AML-193 (cell line): ENCODE measurements around the gene MGAT5.

Source experiments
- DNase-seq, 2 experiments: peaks; one replicate each; lab custom pipeline; 2025; lab: John Stamatoyannopoulos, UW

MGAT5 gene, protein sequence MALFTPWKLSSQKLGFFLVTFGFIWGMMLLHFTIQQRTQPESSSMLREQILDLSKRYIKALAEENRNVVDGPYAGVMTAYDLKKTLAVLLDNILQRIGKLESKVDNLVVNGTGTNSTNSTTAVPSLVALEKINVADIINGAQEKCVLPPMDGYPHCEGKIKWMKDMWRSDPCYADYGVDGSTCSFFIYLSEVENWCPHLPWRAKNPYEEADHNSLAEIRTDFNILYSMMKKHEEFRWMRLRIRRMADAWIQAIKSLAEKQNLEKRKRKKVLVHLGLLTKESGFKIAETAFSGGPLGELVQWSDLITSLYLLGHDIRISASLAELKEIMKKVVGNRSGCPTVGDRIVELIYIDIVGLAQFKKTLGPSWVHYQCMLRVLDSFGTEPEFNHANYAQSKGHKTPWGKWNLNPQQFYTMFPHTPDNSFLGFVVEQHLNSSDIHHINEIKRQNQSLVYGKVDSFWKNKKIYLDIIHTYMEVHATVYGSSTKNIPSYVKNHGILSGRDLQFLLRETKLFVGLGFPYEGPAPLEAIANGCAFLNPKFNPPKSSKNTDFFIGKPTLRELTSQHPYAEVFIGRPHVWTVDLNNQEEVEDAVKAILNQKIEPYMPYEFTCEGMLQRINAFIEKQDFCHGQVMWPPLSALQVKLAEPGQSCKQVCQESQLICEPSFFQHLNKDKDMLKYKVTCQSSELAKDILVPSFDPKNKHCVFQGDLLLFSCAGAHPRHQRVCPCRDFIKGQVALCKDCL

DNA sequence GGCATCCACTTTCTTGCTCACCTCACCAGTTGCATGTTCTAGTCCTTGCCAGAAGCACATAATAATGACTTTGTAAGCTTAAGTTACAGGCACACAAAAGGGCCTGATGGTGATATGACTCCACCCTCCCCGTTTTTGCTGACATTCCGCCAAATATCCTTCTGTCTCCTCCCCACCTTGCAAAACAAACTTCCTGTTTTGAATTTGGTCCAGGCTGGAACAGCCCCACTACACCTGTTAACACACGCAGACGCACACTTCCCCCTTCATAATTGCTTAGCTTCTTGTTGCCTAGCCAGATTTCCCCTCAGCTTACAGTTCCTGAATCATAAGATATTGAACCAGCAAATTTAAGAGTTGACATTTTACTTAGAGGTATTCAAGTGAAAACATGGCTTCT, at the start of gene MGAT5:
Gene MGAT5 (plus strand): TSS at position 269 of the 400 bp plus-strand sequence. CDS start 332 bp downstream, outside the sequence.
- no peak for DNase-seq

DNA sequence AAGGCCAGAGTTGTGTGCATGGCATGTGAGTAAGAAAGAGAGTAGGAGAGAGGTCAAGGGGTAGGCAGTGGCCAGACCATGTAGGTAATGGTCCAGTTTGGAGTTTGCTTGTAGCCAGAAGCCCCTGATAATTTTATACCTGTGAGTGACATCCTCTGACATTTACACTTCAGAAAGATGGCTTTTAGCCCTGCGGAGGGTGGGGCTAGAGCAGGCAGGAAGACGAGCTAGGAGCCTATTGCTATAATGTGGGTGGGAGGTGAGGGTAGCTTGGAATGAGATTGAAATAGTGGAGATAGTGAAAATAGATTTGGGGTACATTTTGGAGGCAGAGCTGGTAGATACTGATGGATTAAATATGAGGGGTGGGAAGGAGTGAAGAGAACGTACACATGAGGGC, 48.8 kb upstream of the MGAT5 start:
- DNase-seq: no peak

DNA sequence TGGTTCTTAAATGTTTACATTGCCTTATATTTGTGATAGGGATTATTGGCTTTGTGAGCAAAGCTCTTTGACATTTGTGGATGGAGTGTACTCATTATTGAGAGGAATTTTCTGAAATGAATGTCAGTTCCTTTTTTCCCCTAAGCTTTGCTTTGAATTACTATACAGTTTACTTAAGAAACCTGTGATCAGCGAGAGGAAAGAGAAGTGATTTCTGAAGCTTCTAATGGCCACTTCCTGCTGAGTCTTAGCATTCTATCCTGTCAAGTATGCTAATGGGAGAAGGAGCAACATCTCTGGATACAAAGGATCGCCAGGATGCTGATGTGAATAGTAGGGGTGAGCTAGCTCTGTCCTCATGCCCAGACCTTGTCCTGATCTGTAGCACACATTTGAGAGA, 47.8 kb upstream of the MGAT5 start:
- peak; percentile 40 to 42 for DNase-seq

DNA sequence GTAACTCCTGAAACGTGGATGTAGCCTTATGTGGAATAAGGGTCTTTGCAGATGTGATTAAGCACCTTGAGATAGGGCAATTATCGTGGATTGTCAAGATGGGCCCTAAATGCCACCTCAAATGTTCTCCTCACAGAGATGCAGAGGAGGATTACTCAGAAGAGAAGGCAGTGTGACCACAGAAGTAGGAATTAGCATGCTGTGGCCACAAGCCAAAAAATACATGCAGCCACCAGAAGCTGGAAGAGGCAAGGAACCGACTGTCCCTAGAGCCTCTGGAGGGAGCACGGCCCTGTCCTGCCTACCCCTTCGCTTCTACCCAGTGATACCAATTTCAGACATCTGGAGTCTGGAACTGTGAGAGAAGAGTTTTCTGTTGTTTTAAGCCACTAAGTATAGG, 47.3 kb upstream of the MGAT5 start:
- no peak for DNase-seq

DNA sequence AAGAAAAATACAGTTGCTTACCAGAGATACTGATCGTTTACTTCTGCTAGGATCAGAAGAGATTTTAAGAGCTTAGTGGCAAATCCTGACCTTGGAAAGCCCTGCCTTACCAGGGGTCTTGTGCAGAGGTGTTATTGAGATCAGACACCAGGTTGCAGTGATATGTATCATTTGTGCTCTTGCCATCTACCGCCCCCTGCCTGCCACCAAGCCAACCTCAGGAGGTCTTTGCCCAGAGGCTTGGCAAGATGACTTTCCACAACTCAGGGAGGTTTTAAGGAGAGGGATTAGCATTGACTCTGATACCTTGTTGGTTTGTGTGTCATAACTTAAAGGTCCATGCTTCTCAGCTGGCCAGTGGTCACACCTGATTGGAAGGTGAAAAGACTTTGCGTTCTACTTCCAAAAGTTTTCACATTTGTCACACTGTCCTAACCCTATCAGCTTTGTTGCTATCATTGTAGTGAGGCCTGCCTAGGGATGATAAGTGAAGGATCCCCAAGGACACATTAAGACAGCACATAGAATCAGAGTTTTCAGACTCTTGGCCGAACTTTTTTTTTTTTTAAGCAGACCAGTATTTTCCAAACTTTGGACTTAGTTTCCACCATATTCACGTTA, 46.2 kb upstream of the MGAT5 start:
- DNase-seq: peak; percentile 50 to 58

GRCh38 chr2:134208825-134209224, 45.0 kb upstream of the MGAT5 start:
- DNase-seq: peak; percentile 36 to 59

DNA sequence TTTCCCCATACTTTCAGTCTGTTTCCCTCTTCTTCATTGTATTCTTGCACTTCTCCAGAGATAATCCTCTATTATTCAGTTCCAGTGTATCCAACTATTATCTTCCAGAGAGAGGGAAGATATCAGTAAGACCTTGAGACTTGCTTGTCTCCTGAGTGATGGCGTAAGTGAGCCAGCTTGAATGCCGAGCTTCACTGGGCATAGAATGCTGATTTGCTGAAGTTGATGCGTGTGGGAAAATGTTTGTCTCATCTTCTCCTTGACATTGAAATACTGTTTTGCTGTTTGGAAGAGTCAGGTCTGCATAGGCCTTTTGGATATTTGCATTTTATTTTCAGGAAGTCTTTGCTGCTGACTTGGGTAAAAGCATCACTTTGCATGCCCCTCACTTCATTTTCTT, 41.1 kb upstream of the MGAT5 start:
- no peak for DNase-seq

- DNase-seq: no peak
These were observed 37.6 kb upstream of the MGAT5 start for GRCh38 chr2:134216152-134216829.

DNA sequence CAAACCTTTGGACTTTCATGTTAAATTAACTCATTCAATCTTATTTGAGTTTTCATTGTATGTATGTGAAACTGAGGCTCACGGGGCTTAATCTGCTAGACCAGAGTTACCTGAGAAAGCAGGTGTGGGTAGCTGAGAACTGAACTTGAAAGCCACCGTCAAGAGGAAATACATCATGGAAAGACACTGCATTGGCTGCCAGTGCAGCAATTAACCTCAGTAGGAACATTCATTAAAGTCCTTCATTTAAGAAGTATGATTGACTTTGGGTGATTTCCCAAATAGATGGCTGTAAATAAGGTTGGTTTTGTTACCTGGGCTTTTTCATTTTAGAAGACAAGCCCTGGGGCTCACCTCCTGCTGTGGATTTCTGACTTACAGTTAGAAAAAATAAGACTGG, 36.5 kb upstream of the MGAT5 start:
- DNase-seq: no peak

GRCh38 chr2:134217924-134218323, 35.9 kb upstream of the MGAT5 start:
- peak; percentile 45 to 52 for DNase-seq

DNA sequence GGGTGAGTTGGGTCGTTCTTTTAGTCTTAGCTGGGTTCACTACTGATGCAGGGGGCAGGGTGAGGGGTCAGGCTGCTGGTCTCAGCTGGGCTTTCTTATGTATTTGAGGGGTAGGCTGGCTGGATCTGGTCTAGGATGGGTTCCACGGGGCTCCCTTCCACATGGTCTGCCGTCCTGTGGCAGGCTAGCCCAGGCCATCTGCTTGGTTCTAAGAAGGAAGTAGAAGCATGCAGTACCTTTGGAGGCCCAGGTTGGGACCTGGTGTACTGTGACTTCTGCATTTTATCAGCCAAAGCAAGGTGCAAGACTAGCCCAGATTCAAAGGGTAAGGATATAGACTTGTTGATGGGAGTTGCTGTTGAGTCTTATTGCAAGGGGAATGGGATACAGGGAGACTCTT, 35.5 kb upstream of the MGAT5 start:
- DNase-seq: peak in 1 of 2 experiments; percentile 30

DNA sequence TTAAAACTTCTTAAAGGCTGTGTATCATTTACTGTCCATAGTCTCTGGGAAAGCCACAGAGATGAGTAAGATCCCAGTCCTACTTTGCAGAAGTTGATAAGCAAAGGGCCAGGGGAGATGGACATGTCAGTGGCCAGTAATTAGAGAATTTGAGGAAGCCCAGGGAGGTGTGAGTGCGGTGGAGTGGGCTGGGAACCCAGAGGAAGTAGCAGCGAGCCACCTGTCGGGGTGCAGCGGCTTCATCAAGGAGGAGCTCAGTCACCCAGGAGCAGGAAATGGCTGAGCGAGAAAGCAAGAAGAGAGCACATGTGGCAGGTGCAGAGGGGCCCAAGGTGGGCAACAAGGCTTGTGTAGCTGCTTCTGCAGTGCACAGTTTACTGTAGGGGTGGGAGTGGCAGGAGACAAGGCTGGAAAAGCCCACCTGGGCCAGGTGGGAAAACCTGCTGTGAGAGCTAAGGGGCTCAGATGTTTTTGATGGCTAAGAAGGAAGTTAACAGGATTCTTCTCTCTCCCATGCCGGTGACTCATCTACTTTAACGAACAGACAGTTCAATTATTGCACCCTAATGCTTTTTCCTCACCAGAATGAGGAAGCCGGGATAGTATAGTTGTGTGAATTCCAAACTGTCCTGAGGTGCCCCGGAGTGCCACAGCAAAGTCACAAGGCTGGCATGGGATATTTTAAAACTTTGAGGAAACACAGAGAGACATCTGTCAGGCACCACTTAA, 34.8 kb upstream of the MGAT5 start:
- DNase-seq: peak; percentile 45 to 51

DNA sequence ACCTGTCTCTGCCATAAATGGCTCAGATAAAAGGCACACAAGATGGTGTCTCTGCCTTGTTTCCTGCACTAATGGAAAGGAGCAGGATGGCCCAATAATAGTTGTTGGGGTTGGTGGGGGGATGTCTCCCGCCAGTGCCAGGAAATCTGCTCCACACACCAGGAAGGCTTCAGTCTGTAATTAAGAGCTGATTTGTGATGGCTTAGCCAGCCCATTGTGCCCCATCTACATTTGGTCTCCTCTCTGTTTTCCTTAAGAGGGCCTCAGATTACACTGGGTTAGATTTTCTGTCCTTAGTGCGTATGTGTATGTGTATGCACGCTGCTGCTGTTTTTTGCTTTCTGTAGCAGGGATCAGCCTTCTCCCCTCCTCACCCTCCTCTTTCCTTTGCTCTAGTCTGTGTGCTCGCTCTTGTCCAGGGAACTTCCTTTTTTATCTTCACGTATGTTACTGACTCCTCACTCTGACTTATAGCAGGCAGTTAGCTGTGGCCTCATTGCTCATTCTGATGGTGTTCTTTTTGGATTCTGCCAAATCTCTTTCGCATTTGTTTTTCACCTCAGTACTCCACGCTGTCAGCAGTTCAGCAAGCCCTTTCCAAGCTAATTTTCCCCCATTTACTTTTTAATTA, 33.4 kb upstream of the MGAT5 start:
- peak; percentile 47 to 59 for DNase-seq

DNA sequence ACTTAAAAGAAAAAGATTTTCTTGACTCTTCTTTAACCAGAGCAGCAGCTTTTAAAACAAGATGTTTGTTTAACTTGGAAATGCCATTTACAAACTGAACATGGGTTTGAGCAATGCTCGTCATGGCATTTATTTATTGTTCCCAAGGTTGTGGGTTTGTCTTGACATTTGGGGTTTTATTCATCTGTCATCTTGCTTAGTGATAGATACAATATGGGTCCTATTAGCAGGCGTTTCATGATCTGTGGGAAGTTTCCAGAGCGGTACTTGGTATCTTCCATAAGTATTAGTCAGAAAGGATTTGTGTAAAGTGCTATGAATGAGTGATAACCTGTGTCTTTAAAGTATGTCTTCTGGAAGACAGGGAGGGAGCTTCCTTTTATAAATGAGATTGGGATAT, 29.9 kb upstream of the MGAT5 start:
- DNase-seq: no peak

DNA sequence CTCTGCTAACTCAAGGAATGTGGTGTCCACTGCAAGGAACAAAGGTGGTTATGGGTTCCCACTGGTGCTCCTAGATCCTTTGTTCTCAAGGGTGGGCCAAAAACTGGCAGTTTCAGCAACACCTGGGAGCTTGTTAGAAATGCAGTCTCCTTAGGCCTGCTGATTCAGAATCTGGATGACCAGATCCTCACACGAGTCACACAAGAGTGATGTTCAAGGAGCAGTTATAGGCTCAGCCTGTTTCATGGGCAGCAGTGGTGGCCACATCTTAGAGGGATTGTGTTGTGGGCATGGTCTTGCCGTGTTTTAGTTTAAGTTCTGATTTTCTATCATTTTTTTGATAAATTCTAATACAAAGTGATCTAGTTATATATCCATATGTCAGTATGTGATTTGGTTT, 28.7 kb upstream of the MGAT5 start:
- DNase-seq: no peak

GRCh38 chr2:134225841-134226240, 28.0 kb upstream of the MGAT5 start:
- DNase-seq: no peak

GRCh38 chr2:134226601-134227000, 27.3 kb upstream of the MGAT5 start:
- DNase-seq: no peak

GRCh38 chr2:134227666-134228065, 26.2 kb upstream of the MGAT5 start:
- no peak for DNase-seq

- peak; percentile 13 to 39 for DNase-seq
These were observed 25.4 kb upstream of the MGAT5 start for GRCh38 chr2:134228493-134228903.

GRCh38 chr2:134229540-134229939, 24.3 kb upstream of the MGAT5 start:
- DNase-seq: no peak

DNA sequence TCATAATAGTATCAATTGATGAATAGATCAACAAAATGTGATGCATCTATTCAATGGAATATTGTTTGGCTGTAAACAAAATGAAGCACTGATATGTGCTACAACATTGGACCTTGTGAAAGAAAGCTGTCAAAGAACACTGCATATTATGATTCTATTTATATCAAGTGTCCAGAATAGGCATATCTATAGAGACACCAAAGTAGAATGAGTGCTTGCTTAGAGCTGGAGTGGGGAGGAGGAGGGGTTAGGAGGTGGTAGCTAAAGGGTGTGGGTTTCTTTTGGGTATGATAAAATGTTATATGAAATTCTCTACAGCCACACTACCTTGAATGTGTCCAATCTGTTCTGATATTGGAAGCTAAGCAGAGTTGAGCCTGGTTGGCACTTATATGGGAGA, 23.0 kb upstream of the MGAT5 start:
- DNase-seq: no peak
